ENCODE results near the gene GLIS1.
A peak's percentile ranks its signal among the peaks of the same experiment; 100 is the strongest.

Gene GLIS1

GRCh38 chr1:53722025-53722424, 16.9 kb downstream of the GLIS1 start:
- TF ChIP-seq CTCF (conservative IDR thresholded peaks at IDR 0.05; ENCODE audit: low read depth, low read length), result no peak
- DNase-seq (ENCODE audit: low read depth), result peak; percentile 30
- H3K4me3 ChIP-seq (ENCODE audit: low read depth, low read length), result no peak overlapping the region

- no peak for TF ChIP-seq CTCF (conservative IDR thresholded peaks at IDR 0.05; ENCODE audit: low read depth, low read length)
- H3K4me3 ChIP-seq (ENCODE audit: low read depth, low read length), result no peak overlapping the region
- no peak for DNase-seq (ENCODE audit: low read depth)
Measured at GRCh38 chr1:53721088-53721487, 17.9 kb downstream of the GLIS1 start.

- TF ChIP-seq CTCF (conservative IDR thresholded peaks at IDR 0.05; ENCODE audit: low read depth, low read length), result no peak
- DNase-seq (ENCODE audit: low read depth), result no peak
- H3K4me3 ChIP-seq (ENCODE audit: low read depth, low read length), result no peak overlapping the region
Measured at GRCh38 chr1:53719469-53719868, 19.5 kb downstream of the GLIS1 start.

GRCh38 chr1:53718443-53718842, 20.5 kb downstream of the GLIS1 start:
- no peak overlapping the region for H3K4me3 ChIP-seq (ENCODE audit: low read depth, low read length)
- TF ChIP-seq CTCF (conservative IDR thresholded peaks at IDR 0.05; ENCODE audit: low read depth, low read length), result peak; percentile 22
- peak; percentile 28 for DNase-seq (ENCODE audit: low read depth)

- no peak for DNase-seq (ENCODE audit: low read depth)
- no peak overlapping the region for H3K4me3 ChIP-seq (ENCODE audit: low read depth, low read length)
- TF ChIP-seq CTCF (conservative IDR thresholded peaks at IDR 0.05; ENCODE audit: low read depth, low read length), result no peak
Measured at GRCh38 chr1:53717025-53717804, 21.7 kb downstream of the GLIS1 start.

- H3K4me3 ChIP-seq (ENCODE audit: low read depth, low read length), result no peak overlapping the region
- no peak for TF ChIP-seq CTCF (conservative IDR thresholded peaks at IDR 0.05; ENCODE audit: low read depth, low read length)
- no peak for DNase-seq (ENCODE audit: low read depth)
Measured at GRCh38 chr1:53716150-53716549, 22.8 kb downstream of the GLIS1 start.

- DNase-seq (ENCODE audit: low read depth), result peak; percentile 56
- H3K4me3 ChIP-seq (ENCODE audit: low read depth, low read length), result no peak overlapping the region
- peak; percentile 78 for TF ChIP-seq CTCF (conservative IDR thresholded peaks at IDR 0.05; ENCODE audit: low read depth, low read length)
Measured at GRCh38 chr1:53715478-53715877, 23.5 kb downstream of the GLIS1 start.
